Chondrocyte (in vitro differentiated cells): Measurements from ENCODE around the gene PRSS57. TPM values are rescaled to one million over a fixed set of nuclear protein-coding genes. Genes with fewer than 3 reads are reported as not detected.
A peak's percentile ranks its signal among the peaks of the same experiment; 100 is the strongest.

Source experiments
- DNase-seq: peaks from one replicate; pipeline ENCODE4 v3.0.0; 2021; ENCODE audit warnings: mixed read lengths, low spot score
- H3K27ac Mint-ChIP-seq: one replicate; pipeline ENCODE4 v1.8.0; 2021; ENCODE audit warnings: mild to moderate bottlenecking, moderate library complexity, mixed read lengths; ENCODE audit not compliant: unreplicated experiment
- H3K27me3 Mint-ChIP-seq: 2 replicates; pipeline ENCODE4 v1.8.0; 2021; ENCODE audit warnings: low read depth, mixed read lengths
- H3K36me3 Mint-ChIP-seq: 2 replicates; pipeline ENCODE4 v1.8.0; 2021; ENCODE audit warnings: low read depth, mixed read lengths
- H3K4me1 Mint-ChIP-seq: 2 replicates; pipeline ENCODE4 v1.8.0; 2021; ENCODE audit warnings: low read depth, mild to moderate bottlenecking, mixed read lengths
- H3K4me3 Mint-ChIP-seq: one replicate; pipeline ENCODE4 v1.8.0; 2021; ENCODE audit warnings: mild to moderate bottlenecking, moderate library complexity, mixed read lengths; ENCODE audit not compliant: unreplicated experiment
- H3K9me3 Mint-ChIP-seq: 2 replicates; pipeline ENCODE4 v1.8.0; 2021; ENCODE audit warnings: low read depth, mixed read lengths
- CTCF ChIP-seq: fragments of 200-600 bp; sonication (generic); IDR thresholded peaks from 2 replicates; pipeline ENCODE4 v1.5.0; 2021; ENCODE audit warnings: antibody characterized with exemption, mild to moderate bottlenecking, moderate library complexity
- total RNA-seq: library from RNA; stranded (reverse); gene quantifications from 3 replicates; pipeline ENCODE4 v1.2.1, GENCODE V29; 2021

Gene PRSS57
- total RNA-seq, 1 donor from 2014 or later, result not detected

- Mint-ChIP-seq H3K27ac (peak overlapping the region; percentile 87), H3K36me3 (peaks cover 11% of the 10 kb centered on the region), H3K4me3 (peak overlapping the region; percentile 73), H3K27me3 (no peaks in the 10 kb centered on the region), H3K9me3 (peaks cover 4% of the 10 kb centered on the region), H3K4me1 (peaks cover 28% of the 10 kb centered on the region)
- TF ChIP-seq CTCF, result no peak
- DNase-seq, result no peak
Measured at GRCh38 chr19:711254-711653, 16.0 kb upstream of the PRSS57 start.

- no peak for DNase-seq
Measured at GRCh38 chr19:710767-711166, 15.5 kb upstream of the PRSS57 start.

GRCh38 chr19:709965-710571, 14.8 kb upstream of the PRSS57 start:
- no peak for DNase-seq
- H3K27ac Mint-ChIP-seq, result peak overlapping the region; percentile 66
- TF ChIP-seq CTCF, result no peak
- peaks cover 28% of the 10 kb centered on the region for H3K4me1 Mint-ChIP-seq
- H3K27me3 Mint-ChIP-seq, result no peaks in the 10 kb centered on the region
- H3K36me3 Mint-ChIP-seq, result peaks cover 2% of the 10 kb centered on the region
- no peaks in the 10 kb centered on the region for H3K9me3 Mint-ChIP-seq
- H3K4me3 Mint-ChIP-seq, result peak overlapping the region; percentile 73

More at GRCh38 chr19:710767-711166, 15.5 kb upstream of the PRSS57 start:
- peaks cover 4% of the 10 kb centered on the region for H3K9me3 Mint-ChIP-seq
- no peak for TF ChIP-seq CTCF
- H3K4me1 Mint-ChIP-seq, result peaks cover 28% of the 10 kb centered on the region
- H3K36me3 Mint-ChIP-seq, result peaks cover 9% of the 10 kb centered on the region
- H3K4me3 Mint-ChIP-seq, result peak overlapping the region; percentile 73
- no peaks in the 10 kb centered on the region for H3K27me3 Mint-ChIP-seq
- peak overlapping the region; percentile 87 for H3K27ac Mint-ChIP-seq

GRCh38 chr19:709196-709964, 14.1 kb upstream of the PRSS57 start:
- Mint-ChIP-seq H3K9me3 (no peaks in the 10 kb centered on the region), H3K4me3 (peak overlapping the region; percentile 73), H3K36me3 (peaks cover 2% of the 10 kb centered on the region), H3K27me3 (no peaks in the 10 kb centered on the region), H3K27ac (no peak overlapping the region), H3K4me1 (peaks cover 28% of the 10 kb centered on the region)
- TF ChIP-seq CTCF, result no peak
- DNase-seq, result no peak

- peak within 1 kb of the TSS; percentile 73 for H3K4me3 Mint-ChIP-seq
- peak within 1 kb of the TSS; percentile 53 for H3K27ac Mint-ChIP-seq
Measured at GRCh38 chr19:708154-709143, 13.2 kb upstream of the PRSS57 start, which contains the start of gene PALM. Gene PALM (plus strand): TSS chr19:708935. CDS start chr19:709147, 212 bp downstream.

More at GRCh38 chr19:708154-709143, 13.2 kb upstream of the PRSS57 start, which contains the start of gene PALM:
- Mint-ChIP-seq H3K4me1 (peaks cover 28% of the 10 kb centered on the region), H3K27me3 (no peaks in the 10 kb centered on the region), H3K36me3 (peaks cover 2% of the 10 kb centered on the region), H3K9me3 (no peaks in the 10 kb centered on the region)
- TF ChIP-seq CTCF, result peak; percentile 71
- DNase-seq, result no peak
